ENCODE measurements around the gene DNAJB14.
"Not testable (repeated sequence)": the region's sequence is repeated elsewhere in the genome, so short reads cannot be mapped to it uniquely, and the experiment has no call there.

DNAJB14 gene

GRCh38 chr4:99946356-99947189 is at the start of gene DNAJB14:
Gene DNAJB14, minus strand, starts transcription at chr4:99946618. Its CDS starts 47 bp downstream, at chr4:99946571.
- peak; percentile 82 for DNase-seq (ENCODE audit: low spot score)

- no peak for DNase-seq (ENCODE audit: low spot score)
Measured at GRCh38 chr4:99991741-99992140, 45.3 kb upstream of the DNAJB14 start.

- DNase-seq (ENCODE audit: low spot score) = no peak
Measured at GRCh38 chr4:99987681-99988080, 41.3 kb upstream of the DNAJB14 start.

- no peak for DNase-seq (ENCODE audit: low spot score)
Measured at GRCh38 chr4:99986792-99987191, 40.4 kb upstream of the DNAJB14 start.

- no peak for DNase-seq (ENCODE audit: low spot score)
Measured at GRCh38 chr4:99983289-99983943, 37.0 kb upstream of the DNAJB14 start.

- DNase-seq (ENCODE audit: low spot score) = no peak
Measured at GRCh38 chr4:99979872-99980271, 33.5 kb upstream of the DNAJB14 start.

GRCh38 chr4:99971453-99972111 is 25.2 kb upstream of the DNAJB14 start:
- no peak for DNase-seq (ENCODE audit: low spot score)

- DNase-seq (ENCODE audit: low spot score) = no peak
Measured at GRCh38 chr4:99968330-99968729, 21.9 kb upstream of the DNAJB14 start.

GRCh38 chr4:99966692-99967091 is 20.3 kb upstream of the DNAJB14 start:
- DNase-seq (ENCODE audit: low spot score) = no peak

- no peak for DNase-seq (ENCODE audit: low spot score)
Measured at GRCh38 chr4:99965674-99966350, 19.4 kb upstream of the DNAJB14 start.

- DNase-seq (ENCODE audit: low spot score) = no peak
Measured at GRCh38 chr4:99965173-99965572, 18.8 kb upstream of the DNAJB14 start.

GRCh38 chr4:99961711-99962110 is 15.3 kb upstream of the DNAJB14 start:
- no peak for DNase-seq (ENCODE audit: low spot score)

- DNase-seq (ENCODE audit: low spot score) = no peak
Measured at GRCh38 chr4:99960648-99961047, 14.2 kb upstream of the DNAJB14 start.

- not testable (repeated sequence) for DNase-seq (ENCODE audit: low spot score)
Measured at GRCh38 chr4:99958207-99958606, 11.8 kb upstream of the DNAJB14 start.

GRCh38 chr4:99950913-99951254 is 4.5 kb upstream of the DNAJB14 start:
- peak; percentile 3 for DNase-seq (ENCODE audit: low spot score)

- peak; percentile 99 for DNase-seq (ENCODE audit: low spot score)
Measured at GRCh38 chr4:99949999-99950912, 3.8 kb upstream of the DNAJB14 start, which contains the start of gene H2AZ1. Gene H2AZ1, minus strand, starts transcription at chr4:99950275. Its CDS starts 105 bp downstream, at chr4:99950170.

- peak; percentile 94 for DNase-seq (ENCODE audit: low spot score)
Measured at GRCh38 chr4:99949034-99949998, 2.9 kb upstream of the DNAJB14 start.

- DNase-seq (ENCODE audit: low spot score) = no peak
Measured at GRCh38 chr4:99947608-99948007, 1.2 kb upstream of the DNAJB14 start.

- DNase-seq (ENCODE audit: low spot score) = peak; percentile 1
Measured at GRCh38 chr4:99947190-99947578, 766 bp upstream of the DNAJB14 start.
